GM18519 (cell line): Measurements from ENCODE around the gene KPTN.

Experiments
- ATAC-seq: cut with Tn5 transposase; IDR thresholded peaks from one replicate; pipeline ENCODE4 v1.9.1; 2021; ENCODE audit warnings: mild to moderate bottlenecking, moderate library complexity; ENCODE audit not compliant: unreplicated experiment, low FRiP score

KPTN gene

DNA sequence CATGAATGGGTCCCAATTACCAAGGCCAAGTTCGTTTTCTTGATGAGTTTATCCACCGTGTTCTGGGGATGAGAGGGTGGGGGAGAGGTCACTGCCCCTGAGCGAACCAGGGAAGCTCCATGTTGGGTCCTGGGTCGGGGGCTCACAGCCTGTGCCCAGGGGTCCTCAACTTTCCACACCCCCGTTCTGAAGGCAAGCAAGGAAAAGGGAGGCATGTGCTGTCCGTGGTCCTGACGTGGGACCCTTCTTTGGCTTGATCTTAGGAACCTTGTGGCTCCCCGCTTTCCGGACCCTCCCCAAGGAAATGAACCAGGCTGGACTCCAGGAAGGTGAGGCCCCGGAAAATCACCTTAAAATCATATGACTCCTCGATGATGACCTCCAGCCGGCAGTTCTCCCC is 46.5 kb downstream of the KPTN start:
- no peak for ATAC-seq

DNA sequence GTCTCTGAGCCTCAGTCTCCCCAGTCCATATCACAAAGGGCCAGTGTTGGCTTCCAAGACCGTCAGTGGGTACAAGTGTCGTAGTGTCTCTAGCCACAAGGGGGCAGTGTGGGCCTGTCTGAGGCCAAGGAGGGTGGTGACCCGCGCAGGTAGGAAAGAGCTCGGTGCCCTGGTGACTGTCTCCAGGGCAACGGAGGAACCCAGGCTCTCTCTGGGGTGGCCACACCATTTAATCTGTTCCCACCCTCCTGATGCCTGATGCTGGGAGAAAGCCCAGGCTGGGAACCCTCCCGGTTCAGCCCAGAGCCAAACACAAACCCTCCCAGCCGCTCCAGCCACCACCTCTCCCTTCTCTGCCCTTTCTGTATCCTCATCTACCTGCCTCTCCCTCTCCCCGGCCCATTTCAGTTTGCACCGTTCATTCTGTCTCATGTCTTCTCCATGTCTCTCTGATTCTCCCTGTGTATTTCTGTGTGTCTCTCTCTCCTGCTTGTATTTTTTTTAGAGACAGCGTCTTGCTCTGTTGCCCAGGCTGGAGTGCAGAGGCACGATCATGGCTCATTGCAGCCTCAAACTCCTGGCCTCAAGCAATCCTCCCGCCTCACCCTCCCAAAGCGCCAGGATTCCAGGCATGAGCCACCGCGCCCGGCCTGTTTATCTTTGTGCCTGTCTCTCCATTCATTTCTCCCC is 47.2 kb downstream of the KPTN start:
- ATAC-seq = no peak

DNA sequence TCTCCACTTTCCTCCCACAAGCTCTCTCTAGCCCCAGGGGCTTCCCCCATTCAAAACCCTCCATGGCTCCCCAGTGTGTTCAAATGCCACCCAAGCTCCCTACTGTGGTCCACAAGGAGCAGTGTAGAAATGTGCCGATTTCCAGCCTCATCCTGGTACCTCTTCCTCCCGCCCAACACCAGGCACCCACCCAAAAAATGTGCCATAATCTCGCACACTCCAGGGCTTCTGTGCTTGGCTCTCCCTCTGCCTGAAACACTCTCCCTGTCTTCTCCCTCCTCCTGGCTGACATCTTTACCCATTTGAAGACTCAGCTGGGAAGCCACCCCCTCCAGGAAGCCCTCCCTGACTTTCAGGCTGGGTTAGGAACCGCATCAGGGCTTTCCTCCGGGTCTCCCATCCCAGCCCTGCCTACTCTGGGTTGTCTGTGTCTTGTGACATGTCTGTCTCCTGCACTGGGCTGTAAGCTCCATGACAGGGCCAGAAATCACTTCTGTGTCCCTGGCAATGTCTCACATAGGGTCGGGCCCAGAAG is 48.1 kb downstream of the KPTN start:
- no peak for ATAC-seq

DNA sequence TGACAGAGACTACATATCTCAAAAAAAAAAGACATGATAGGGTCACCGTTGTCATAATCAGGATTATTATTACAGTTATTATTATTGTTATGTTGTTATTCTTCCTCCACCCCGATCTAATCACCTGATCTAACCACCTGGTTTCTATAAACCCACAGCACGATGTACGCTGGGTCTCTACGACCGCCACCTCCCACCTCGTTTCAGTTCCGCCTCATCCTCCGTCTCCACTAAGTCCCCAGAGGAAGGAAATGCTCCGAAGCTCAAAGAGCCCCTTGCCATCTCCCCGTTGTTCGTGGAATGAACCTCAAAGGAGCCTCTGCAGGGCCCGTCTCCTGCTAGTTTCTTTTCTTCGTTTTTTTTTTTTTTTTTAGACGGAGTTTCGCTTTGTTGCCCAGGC is 48.8 kb downstream of the KPTN start:
- ATAC-seq = no peak

DNA sequence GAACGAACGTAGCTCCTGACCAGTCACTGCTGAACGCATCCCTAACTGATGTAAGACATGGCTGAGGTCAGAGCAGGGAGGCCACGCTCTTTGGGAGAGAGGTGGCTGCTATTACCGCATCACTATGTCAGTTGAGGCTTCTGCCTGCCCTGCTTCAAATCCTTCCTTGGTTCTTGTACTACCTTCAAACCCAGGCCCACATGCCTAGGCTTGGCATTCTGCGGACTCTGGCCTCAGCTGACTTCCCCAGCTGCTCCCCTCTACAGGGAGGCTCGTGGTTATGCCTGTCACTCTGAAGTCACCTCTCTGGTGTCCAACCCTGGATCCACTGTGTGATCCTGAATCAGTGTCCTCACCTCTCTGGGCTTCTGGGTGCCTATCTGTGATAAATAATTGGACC is 49.9 kb downstream of the KPTN start:
- no peak for ATAC-seq

DNA sequence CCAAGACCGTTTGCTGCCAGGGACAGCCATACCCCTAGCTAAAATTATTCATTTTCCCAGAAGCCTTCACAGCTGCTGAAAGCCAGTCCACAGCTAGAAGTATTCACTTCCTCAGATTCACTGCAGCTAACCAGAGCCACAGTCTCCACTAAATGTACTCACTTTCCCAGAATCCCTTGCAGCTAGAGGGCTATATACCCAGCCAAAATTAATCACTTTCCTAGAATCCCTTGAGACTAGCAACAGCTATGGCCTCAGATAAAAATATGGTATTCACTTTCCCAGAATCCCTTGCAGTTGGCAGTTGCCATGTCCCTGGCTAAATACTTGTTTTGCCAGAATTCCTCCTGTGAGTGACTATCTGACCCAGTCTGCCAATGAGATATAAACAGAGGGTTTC is 50.9 kb downstream of the KPTN start:
- no peak for ATAC-seq

DNA sequence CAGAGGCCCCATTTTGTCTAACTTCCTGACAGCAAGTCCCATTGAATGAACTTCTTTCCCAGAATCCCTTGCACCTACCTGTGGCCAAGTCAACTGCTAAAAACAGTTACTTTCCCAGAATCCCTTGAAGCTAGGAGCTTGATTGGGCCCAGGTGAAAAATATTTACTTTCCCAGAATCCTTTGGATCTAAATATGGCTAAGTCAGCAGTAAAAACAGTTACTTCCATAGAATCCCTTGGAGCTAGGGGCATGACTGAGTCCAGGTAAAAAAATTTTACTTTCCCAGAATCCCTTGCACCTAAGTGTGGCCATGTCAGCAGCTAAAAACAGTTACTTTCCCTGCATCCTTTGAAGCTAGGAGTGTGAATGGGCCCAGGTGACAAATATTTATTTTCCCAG is 51.5 kb downstream of the KPTN start:
- no peak for ATAC-seq

DNA sequence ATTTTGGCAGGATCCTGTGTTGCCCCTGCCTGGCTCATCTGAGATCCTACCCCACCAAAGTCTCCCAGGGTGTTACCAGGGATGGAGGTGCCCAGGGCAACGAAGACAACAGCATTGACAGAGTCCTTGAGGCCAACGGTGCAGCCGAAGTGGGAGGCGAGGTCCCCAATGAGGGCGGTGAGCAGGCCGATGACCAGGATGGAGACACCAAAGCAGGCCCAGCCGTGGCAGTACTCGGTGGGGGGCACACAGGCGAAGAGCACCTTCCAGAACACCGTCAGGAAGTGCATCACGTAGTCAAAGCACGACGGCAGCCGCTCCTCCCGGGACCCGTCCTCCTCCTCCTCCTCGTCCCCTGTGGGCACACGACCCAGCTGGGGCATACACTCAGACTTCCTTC is 51.9 kb downstream of the KPTN start:
- no peak for ATAC-seq

DNA sequence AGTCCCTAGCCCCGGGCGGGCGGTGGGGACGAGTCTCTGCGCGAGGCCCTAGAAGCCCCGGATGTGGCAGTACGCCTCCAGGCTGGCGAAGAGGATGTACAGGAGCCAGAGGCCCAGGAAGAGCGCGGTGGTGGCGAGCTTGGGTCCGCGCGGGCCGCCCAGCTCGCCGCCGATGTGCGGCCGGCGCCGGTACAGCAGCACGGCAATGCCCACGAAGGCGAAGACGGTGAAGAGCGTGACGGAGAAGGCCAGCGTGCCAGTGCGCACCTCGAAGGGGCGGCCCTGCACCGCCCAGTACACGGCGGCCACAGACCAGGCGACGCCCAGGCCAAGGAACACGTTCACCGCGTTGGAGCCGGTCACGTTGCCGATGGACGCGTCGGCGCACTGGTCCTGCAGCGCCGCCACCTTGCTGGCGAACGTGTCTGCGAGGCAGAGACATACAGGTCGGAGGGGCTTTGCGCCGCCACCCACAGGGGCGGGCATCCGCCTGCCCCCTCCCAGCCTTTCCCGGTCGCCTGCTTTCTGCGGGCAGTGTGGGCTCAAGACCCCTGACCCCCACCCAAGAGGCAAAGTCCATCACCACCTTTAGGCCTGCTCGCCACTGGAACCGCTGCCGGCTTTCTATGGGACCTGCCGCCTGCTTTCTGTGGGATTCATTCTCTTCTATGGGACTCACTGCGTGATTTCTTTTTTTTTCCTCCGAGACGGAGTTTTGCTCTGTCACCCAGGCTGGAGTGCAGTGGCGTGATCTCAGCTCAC is 53.8 kb downstream of the KPTN start:
- no peak for ATAC-seq

DNA sequence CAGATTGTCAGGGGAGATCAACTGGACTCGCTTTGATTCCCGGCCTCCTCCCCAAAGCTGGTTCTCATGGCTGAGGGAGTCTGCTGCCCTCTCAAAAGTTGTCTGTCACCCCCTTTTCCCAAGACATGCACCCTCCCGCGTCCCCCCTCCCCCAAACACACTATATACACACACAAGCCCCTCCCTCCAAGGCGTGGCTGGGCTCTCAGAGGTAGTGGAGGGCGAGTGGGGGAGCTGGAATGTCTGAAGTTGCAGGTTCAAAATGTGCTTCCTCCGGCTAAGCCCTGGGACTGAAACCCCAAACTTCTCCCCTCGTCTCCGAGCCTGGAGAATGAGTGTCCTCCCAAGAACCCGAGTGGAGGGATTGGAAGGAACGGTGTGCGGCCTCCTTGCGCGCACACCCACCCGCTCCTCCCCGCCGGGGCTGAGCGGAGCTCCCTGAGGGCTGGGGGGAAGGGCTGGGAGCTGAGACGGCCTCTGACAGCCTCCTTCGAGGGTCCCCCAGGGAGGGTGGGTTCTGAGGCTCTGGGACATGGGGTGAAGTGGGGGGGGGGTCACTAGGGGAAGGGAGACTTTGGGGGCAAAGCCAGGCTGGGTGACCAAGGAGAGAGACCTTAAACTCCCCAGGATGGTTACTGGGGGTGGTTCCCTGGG is 54.8 kb downstream of the KPTN start:
- no peak for ATAC-seq

DNA sequence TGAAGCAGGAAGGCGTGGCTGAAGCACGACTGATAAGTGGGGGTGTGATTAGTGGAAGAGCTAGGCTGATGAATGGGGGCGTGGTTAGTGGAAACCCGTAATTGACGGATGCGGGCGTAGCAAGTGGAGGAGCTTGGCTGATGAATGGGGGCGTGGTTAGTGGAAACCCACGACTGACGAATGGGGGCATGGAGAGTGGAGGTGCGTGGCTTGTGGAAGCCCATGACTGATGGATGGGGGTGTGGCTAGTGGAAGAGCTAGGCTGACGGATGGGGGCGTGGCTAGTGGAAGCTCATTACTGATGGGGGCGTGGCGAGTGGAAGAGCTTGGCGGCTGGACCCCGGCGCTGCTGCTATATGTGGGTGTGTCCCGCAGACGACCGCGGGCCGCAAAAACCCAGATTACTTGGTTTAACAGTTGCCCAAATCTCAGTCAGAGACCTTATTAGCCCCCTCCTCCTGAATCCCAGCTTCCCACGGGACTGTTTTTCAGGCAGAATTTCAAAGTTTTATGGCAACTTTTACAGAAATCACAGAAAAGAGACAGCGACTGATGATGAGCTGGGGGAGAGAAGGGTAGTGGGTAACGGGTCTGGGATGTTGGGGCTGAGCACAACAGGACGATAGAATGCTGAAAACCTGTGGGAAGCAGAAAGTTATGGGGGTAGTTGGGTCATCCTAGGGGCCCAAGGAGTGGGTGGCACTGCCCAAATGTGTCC is 55.7 kb downstream of the KPTN start:
- no peak for ATAC-seq

DNA sequence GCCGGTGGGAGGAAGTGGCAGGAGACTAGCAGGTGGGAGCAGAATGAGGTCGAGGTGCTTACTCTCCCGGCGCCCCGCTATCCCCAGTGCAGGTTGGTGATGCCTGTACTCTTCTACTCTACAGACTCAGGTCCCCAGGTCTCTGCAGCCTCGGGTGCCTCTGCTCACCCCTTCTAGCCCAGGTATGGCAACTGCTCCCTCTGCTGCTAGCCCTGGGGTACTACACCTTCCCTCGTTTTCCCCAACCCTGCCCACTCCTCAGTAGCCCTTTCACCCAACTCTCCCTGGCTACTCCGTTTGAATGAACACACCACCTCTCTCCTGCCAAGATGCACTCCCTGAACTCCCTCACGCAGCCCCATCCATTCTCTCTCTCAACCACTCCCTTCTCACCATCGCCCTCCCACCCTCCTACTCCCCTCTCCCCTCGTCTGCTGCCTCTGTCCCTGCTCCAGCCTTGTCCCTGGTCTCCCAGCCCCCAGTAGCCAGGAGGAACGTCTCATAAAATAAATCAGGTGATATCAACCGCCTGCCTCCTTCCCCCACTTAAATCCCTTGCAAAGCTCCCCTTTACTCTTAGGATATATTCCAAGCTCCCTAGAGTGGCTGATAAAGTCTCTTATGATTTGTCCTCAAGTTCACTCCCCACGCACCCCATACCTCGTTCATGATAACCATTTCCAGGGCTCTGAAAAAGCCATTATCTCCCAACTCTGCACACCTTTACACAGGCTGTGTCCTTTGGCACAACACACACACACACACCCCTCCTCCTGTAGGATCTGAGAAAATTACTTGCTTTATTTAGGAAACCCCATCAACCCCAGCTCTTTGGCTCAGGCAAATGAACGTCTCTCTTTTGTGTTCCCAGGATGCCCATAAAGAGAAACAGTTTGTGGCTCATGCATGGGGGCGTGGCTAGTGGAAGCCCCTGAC is 56.5 kb downstream of the KPTN start:
- no peak for ATAC-seq
